ENCODE results near the gene GAREM1.
"Not testable (repeated sequence)": the region's sequence is repeated elsewhere in the genome, so short reads cannot be mapped to it uniquely, and the experiment has no call there.

GAREM1 gene

DNA sequence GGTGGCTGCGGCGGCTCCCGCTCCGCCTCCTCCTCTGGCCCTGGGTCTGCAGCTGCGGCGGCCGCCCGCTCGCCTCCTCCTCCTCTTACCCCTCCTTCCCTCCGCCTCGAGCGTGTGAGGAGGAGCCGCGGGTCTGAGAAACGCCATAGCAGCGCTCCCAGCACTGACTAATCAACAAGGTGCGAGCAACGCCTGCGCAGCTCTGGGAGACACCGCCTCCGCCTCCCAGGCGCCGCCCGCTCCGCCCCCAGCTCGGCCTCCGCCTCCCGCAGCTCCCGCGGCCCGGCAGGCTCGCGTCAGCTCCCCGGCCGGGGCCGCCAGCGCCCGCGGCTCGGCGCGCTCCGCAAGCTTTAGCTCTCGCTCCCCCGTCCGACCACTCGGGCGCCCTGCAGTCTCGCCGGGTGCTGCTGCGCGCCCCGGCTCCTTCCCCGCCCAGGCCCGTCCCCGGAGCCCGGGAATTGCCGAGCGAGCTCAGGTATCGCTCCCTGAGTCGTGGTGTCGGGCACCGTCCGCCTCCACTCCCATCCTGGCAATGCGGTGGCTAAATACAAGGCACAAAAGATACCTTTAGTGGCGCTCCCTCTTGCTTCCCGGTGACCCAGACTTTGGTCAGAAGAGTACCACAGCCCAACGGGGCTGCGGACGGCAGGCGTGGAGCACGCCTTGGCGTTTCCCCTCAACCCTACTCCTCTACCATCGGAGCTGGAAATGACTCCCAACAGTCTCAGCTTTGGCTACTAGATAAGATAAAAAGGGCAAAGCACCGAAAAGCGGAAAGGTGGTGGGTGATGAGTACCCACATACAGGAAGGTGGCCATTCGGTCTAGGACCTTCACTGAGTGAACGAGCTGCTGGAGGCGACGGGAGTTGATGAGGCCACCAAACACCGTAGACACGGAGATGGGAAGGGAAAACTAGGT lies at the start of gene GAREM1:
Gene GAREM1 (minus strand): TSS at position 169 of the 920 bp plus-strand sequence. CDS start 454 bp downstream, outside the sequence.
- peak; percentile 51 to 56 for DNase-seq

- no peak for DNase-seq
Measured at GRCh38 chr18:32511147-32511546, 40.5 kb upstream of the GAREM1 start.

GRCh38 chr18:32509111-32509510 lies 38.4 kb upstream of the GAREM1 start:
- no peak for DNase-seq

- DNase-seq = no peak
Measured at GRCh38 chr18:32507093-32507492, 36.4 kb upstream of the GAREM1 start.

DNA sequence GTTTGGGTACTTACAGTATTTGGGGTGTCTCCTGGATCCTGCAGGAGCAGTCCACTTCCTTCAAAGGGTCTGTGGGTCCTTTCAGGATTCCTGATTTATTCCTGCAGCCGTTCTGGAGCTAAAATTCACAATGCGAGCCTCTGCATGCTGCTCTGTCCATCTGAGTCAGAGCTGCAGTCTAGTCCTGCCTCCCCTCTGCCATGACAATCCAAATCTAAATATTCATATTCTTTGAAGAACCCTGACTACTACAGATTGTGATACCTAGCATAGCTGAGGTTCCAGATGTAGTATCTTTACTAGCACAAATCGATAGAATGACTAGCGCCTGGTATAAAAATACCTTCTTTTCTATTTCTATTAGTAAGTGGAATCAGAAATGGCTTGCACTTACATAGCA lies 31.3 kb upstream of the GAREM1 start:
- DNase-seq = no peak

DNA sequence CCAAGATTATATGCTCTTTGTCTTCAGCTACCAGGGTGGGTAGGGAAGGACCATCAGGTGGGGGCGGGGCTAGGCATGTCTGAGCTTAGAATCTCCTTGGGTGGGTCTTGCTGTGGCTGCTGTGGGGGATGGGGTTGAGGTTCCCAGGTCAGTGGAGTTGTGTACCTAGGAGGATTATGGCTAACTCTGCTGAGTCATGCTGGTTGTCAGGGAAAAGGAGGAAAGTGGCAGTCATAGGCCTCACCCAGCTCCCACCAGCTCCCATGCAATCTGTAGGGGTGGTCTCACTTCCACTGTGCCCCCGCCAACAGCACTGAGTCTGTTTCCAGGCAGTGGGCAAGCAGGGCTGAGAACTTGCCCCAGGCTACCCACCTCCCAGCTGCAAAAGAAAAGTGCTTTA lies 30.6 kb upstream of the GAREM1 start:
- DNase-seq = not testable (repeated sequence)

GRCh38 chr18:32483002-32483401 lies 12.3 kb upstream of the GAREM1 start:
- no peak for DNase-seq

DNA sequence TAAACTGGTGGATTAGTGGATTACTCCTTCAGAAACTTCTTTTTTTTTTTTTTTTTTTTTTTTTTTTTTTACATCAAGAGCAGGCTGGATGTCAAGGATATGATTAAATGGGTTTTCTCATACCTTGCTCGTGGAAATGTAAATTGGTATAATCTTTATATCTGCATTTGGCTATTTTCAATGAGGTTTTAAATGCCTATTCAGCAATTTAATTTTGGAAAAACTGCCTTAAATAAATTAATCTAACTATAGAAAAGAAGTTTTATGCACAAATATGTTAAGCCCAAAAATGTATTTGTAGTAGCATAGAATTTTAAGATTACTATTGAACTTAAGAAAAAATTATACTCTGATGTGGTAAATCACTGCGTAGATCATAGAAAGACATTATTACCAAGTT lies 11.4 kb upstream of the GAREM1 start:
- DNase-seq = no peak

GRCh38 chr18:32480581-32480980 lies 9.9 kb upstream of the GAREM1 start:
- no peak for DNase-seq

GRCh38 chr18:32478807-32479206 lies 8.1 kb upstream of the GAREM1 start:
- no peak for DNase-seq

DNA sequence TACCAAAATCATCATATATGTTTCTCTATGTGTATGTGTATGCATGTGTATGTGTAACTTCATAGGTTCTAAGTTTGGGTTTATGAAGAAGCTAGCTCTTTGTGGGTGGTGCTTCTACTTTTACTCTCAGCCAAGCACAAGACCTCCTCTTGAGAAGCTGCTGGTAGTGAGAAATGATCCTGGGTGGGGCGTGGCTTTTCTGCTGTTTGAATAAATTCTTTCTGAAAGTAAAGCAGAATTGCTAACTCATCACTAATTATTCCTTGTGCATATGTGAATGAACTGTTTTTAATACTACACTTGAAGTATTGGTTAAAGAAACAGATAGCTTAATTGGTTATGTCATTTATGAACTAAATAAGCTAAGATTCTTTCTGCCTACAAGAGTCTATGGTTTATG lies 7.6 kb upstream of the GAREM1 start:
- DNase-seq = no peak

- DNase-seq = no peak
Measured at GRCh38 chr18:32476106-32476505, 5.4 kb upstream of the GAREM1 start.

- not testable (repeated sequence) for DNase-seq
Measured at GRCh38 chr18:32475069-32475468, 4.4 kb upstream of the GAREM1 start.

GRCh38 chr18:32473325-32473724 lies 2.6 kb upstream of the GAREM1 start:
- no peak for DNase-seq

- no peak for DNase-seq
Measured at GRCh38 chr18:32472841-32473240, 2.2 kb upstream of the GAREM1 start.

GRCh38 chr18:32470460-32470713 lies 295 bp downstream of the GAREM1 start:
- no peak for DNase-seq

DNA sequence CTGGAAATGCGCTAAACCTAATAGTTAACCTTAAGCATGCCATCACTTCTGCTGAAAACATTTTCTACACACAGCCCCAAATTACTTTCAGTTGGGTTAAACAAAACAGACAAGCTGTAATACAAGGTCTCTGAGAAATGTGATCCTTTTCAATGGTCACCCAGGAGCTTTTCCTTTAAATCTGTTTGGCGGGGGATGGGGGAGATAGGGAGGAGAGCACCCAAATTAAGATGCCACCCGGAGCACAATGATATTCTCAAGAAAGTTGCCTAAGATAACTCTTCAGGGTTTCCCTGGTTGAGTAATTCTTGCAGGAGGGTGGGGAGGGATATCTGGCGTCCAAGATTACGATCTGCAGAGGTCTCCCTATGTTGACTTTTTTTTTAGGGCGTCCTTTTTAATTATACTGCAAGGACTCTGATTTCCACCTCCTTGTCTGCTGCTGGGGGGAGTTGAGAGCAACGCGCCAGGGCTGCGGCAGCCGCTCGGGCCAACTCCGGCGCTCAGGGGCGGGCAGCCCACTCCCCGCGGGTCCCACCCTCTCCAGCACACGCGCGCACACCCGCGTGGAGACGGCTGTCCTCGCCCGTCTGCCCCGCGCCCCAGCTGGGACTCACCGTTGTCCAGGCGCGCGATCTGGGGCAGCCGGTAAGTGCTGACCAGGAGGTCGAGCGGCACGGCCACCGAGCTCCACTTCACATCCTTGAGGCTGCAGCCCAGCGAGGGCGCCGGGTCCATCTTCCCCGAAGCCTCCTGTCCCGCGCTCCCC lies 807 bp downstream of the GAREM1 start:
- DNase-seq = peak in 1 of 2 donors; percentile 3

GRCh38 chr18:32469190-32469651 lies 1.5 kb downstream of the GAREM1 start:
- DNase-seq = no peak

DNA sequence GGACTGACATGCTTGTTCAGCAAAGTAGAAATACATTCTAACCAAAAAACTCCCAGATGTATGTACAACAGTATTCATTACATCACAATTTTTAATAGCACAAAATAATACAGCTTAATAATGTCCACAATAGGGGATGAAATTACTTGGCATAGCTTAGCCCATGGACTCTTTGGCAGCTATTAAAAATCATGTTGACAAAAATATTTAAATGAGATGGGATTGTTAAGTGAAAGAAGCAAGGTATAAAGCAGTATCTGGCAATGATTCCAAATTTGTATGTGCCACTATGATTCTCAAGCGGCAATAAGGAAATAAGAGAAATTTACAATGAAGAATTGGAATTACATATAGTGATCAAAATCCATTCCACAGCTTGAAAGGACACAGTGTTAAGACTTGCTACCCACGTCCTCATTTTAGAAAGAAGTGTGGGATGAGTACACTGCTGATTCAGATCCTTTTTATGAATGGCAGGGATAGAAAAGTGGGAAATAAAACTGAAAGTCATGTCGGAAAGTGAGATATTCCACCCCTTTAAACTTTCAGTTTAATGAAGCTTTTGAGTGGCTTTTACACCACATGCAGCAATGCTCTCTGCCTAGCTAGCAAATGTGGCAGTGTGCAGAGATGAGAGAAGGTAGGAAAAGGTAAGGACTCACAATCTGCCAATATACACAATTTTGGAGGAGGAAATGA lies 2.4 kb downstream of the GAREM1 start:
- DNase-seq = no peak

DNA sequence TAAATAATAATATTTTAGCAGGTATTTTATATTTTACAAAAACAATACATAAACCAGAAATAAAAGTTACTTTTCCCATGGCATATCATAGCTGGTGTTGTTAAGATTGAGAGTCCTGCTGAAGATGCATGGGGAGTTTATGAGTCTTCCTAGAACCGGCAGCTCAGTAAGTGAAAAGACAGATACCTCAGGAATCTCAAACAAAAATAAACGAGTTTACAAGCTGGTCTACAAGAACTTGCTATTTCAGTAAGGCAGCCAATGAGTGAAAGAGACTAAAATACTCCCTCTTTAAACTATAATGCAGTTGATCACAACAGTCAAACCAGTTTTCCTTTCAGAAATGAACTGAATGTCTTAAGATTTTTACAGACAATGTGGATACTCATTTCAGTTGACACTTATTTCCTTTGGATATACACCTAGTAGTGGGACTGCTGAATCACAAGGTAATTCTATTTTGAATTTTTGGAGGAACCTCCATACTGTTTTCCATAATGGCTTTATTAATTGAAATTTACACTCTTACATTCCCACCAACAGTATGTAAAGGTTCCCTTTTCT lies 8.9 kb downstream of the GAREM1 start:
- no peak for DNase-seq

GRCh38 chr18:32460171-32460731 lies 10.4 kb downstream of the GAREM1 start:
- no peak for DNase-seq

GRCh38 chr18:32459361-32460101 lies 11.2 kb downstream of the GAREM1 start:
- DNase-seq = no peak

Data from stimulated activated CD4-positive, alpha-beta T cell treated with anti-CD3 and anti-CD28 coated beads, Interleukin-2, amount 100 ng/mL, for 48 hours (primary cell).